Sigmoid colon (tissue), 4 donors: ENCODE data around the gene APOD.
"Not testable (repeated sequence)": the region's sequence is repeated elsewhere in the genome, so short reads cannot be mapped to it uniquely, and the experiment has no call there.

ENCODE experiments used
- CTCF ChIP-seq, 4 experiments: fragments of 450-650 bp in 3 of 4; fragments of 200-600 bp in 1 of 4; IDR thresholded peaks; one replicate each; pipeline ENCODE4 v1.5.1; 2016 to 2019; ENCODE audit warnings: antibody characterized with exemption in 4 of 4, mild to moderate bottlenecking in 3 of 4, moderate library complexity in 2 of 4
- POLR2A ChIP-seq, 2 donors: fragments of 450-650 bp; IDR thresholded peaks; one replicate each; pipeline ENCODE4 v1.6.1; 2016; ENCODE audit warnings: antibody characterized with exemption in 2 of 2, mild to moderate bottlenecking in 2 of 2, moderate library complexity in 2 of 2
- POLR2AphosphoS5 ChIP-seq, 4 donors: sonication (generic); formaldehyde crosslinking; IDR thresholded peaks; one replicate each; pipeline ENCODE4 v1.6.1; 2017; ENCODE audit warnings: antibody characterized with exemption in 4 of 4

GRCh38 chr3:195630938-195631495 is 47.3 kb upstream of the APOD start:
- TF ChIP-seq POLR2A, POLR2AphosphoS5, CTCF (IDR thresholded peaks at IDR 0.05): not testable (repeated sequence)
